Karpas-422 (cell line): ENCODE results near the gene EIF2S3. TPM values are rescaled to one million over a fixed set of nuclear protein-coding genes. Genes with fewer than 3 reads are reported as not detected.
"Not testable (repeated sequence)": the region's sequence is repeated elsewhere in the genome, so short reads cannot be mapped to it uniquely, and the experiment has no call there.

Experiments
- DNase-seq: peaks from one replicate; pipeline ENCODE4 v3.0.0-alpha.2; 2015
- H2AFZ ChIP-seq: fragments of 200-600 bp; sonication (generic); 2 replicates; pipeline ENCODE4 v1.6.1; 2014; ENCODE audit warnings: antibody characterized with exemption, low read length, mixed read lengths
- H3K27ac ChIP-seq: fragments of 200-600 bp; sonication (generic); 2 replicates; pipeline ENCODE4 v1.5.1; 2014; ENCODE audit warnings: mild to moderate bottlenecking, low read length, moderate library complexity
- H3K27me3 ChIP-seq: fragments of 200-600 bp; sonication (generic); 2 replicates; pipeline ENCODE4 v1.6.1; 2014; ENCODE audit warnings: low read length, mixed read lengths
- H3K36me3 ChIP-seq: fragments of 200-600 bp; sonication (generic); 2 replicates; pipeline ENCODE4 v1.6.1; 2014; ENCODE audit warnings: low read length, mixed read lengths; ENCODE audit not compliant: insufficient read depth
- H3K4me1 ChIP-seq: fragments of 200-600 bp; sonication (generic); 2 replicates; pipeline ENCODE4 v1.6.1; 2014; ENCODE audit warnings: mild to moderate bottlenecking, low read length, mixed read lengths
- H3K4me2 ChIP-seq: fragments of 200-600 bp; sonication (generic); 2 replicates; pipeline ENCODE4 v1.6.1; 2014; ENCODE audit warnings: low read length, low read depth, mild to moderate bottlenecking; ENCODE audit not compliant: poor library complexity, severe bottlenecking
- H3K4me3 ChIP-seq: fragments of 200-600 bp; sonication (generic); 2 replicates; pipeline ENCODE4 v1.5.1; 2014; ENCODE audit warnings: mild to moderate bottlenecking, antibody characterized with exemption, low read length, mixed read lengths
- H3K79me2 ChIP-seq: fragments of 200-600 bp; sonication (generic); 2 replicates; pipeline ENCODE4 v1.6.1; 2014; ENCODE audit warnings: mild to moderate bottlenecking, low read length, mixed read lengths
- H3K9ac ChIP-seq: fragments of 200-600 bp; sonication (generic); 2 replicates; pipeline ENCODE4 v1.6.0; 2014; ENCODE audit warnings: low read length
- H3K9me2 ChIP-seq: fragments of 200-600 bp; sonication (generic), shearing (Covaris generic); replicated peaks from 2 replicates; pipeline ENCODE4 v1.6.0; 2014; ENCODE audit warnings: mild to moderate bottlenecking, low read length, moderate library complexity; ENCODE audit not compliant: insufficient read depth
- H3K9me3 ChIP-seq: fragments of 300-700, 200-600 bp; sonication (generic); 2 replicates; pipeline ENCODE4 v1.6.1; 2014; ENCODE audit warnings: low read length, mixed read lengths
- H4K20me1 ChIP-seq: fragments of 200-600 bp; sonication (generic); 2 replicates; pipeline ENCODE4 v1.6.1; 2014; ENCODE audit warnings: mild to moderate bottlenecking, antibody characterized with exemption, low read length, low read depth; ENCODE audit not compliant: insufficient read depth
- total RNA-seq: library from RNA; depleted of rRNA; stranded (reverse); fragments of >200 nt; shearing (Covaris generic); gene quantifications from 2 replicates; pipeline ENCODE4 v1.2.3, GENCODE V29; 2014; ENCODE audit warnings: low replicate concordance

EIF2S3 gene
- total RNA-seq, 1 experiment from 2014 or later: 198 TPM

DNA sequence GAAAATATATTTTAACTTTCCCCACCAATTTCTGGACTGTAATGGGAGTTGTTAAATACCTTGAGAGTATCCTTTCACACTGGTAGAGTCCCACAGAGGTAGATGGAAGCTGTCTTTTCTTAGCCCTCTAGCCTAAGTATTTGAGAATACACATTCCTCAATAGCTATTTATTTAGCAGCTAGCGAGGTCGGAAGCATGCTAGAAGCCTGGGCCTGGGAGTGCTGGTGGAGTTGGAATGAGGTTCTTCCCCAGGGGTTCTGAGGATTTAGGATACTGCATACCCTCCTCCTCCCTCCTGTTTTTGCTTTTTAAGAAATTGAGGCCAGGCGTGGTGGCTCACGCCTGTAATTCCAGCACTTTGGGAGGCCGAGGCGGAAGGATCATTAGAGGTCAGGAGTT, 26.8 kb upstream of the EIF2S3 start:
- H3K9me2 ChIP-seq: no peaks in the 10 kb centered on the region
- H3K36me3 ChIP-seq: no peaks in the 10 kb centered on the region
- peaks cover 15% of the 10 kb centered on the region for H3K4me1 ChIP-seq
- peaks cover 21% of the 10 kb centered on the region for H3K79me2 ChIP-seq
- no peak for DNase-seq
- no peaks in the 10 kb centered on the region for H3K9me3 ChIP-seq
- H3K27ac ChIP-seq: no peak overlapping the region
- no peak overlapping the region for H3K9ac ChIP-seq
- H2AFZ ChIP-seq: no peak overlapping the region
- H3K27me3 ChIP-seq: no peaks in the 10 kb centered on the region
- H3K4me2 ChIP-seq: no peak overlapping the region
- no peaks in the 10 kb centered on the region for H4K20me1 ChIP-seq
- H3K4me3 ChIP-seq: no peak overlapping the region

- Histone ChIP-seq H3K79me2 (no peaks in the 10 kb centered on the region), H3K9me2 (no peaks in the 10 kb centered on the region), H3K4me3 (no peak overlapping the region), H3K36me3 (no peaks in the 10 kb centered on the region), H3K27me3 (no peaks in the 10 kb centered on the region), H3K4me2 (no peak overlapping the region), H3K27ac (no peak overlapping the region), H4K20me1 (no peaks in the 10 kb centered on the region), H2AFZ (no peak overlapping the region), H3K9ac (no peak overlapping the region), H3K4me1 (peaks cover 9% of the 10 kb centered on the region), H3K9me3 (no peaks in the 10 kb centered on the region)
- DNase-seq: no peak
Measured at GRCh38 chrX:24030597-24030996, 24.2 kb upstream of the EIF2S3 start.

DNA sequence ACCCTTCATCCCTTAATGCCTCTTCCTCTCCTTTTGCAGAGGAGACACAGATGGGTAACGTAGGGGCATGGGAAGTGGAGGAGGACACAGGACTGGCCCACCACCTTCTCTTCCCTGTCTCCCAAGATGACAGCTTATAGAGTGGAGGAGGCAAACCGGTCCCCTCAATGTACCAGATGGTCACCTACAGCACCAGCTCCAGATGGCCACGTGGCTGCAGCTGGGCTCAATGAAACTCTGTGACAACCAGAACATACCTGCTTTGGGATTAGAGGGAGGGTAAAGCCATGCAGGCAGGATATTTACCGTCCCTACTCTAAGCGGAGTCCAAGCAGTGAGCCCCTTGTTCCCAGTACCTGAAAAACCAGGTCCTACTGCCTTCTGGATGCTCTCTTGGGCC, 20.3 kb upstream of the EIF2S3 start:
- no peak overlapping the region for H2AFZ ChIP-seq
- H3K79me2 ChIP-seq: no peaks in the 10 kb centered on the region
- no peaks in the 10 kb centered on the region for H4K20me1 ChIP-seq
- H3K27ac ChIP-seq: no peak overlapping the region
- no peaks in the 10 kb centered on the region for H3K27me3 ChIP-seq
- H3K4me3 ChIP-seq: no peak overlapping the region
- H3K9ac ChIP-seq: no peak overlapping the region
- no peaks in the 10 kb centered on the region for H3K4me1 ChIP-seq
- no peak overlapping the region for H3K4me2 ChIP-seq
- no peaks in the 10 kb centered on the region for H3K9me2 ChIP-seq
- H3K36me3 ChIP-seq: no peaks in the 10 kb centered on the region
- no peak for DNase-seq
- no peaks in the 10 kb centered on the region for H3K9me3 ChIP-seq

GRCh38 chrX:24037729-24038128, 17.0 kb upstream of the EIF2S3 start:
- no peaks in the 10 kb centered on the region for H3K27me3 ChIP-seq
- no peaks in the 10 kb centered on the region for H3K9me3 ChIP-seq
- no peaks in the 10 kb centered on the region for H4K20me1 ChIP-seq
- H3K27ac ChIP-seq: no peak overlapping the region
- no peak for DNase-seq
- no peak overlapping the region for H3K9ac ChIP-seq
- no peaks in the 10 kb centered on the region for H3K4me1 ChIP-seq
- H2AFZ ChIP-seq: no peak overlapping the region
- H3K4me2 ChIP-seq: no peak overlapping the region
- no peaks in the 10 kb centered on the region for H3K79me2 ChIP-seq
- H3K36me3 ChIP-seq: no peaks in the 10 kb centered on the region
- H3K9me2 ChIP-seq: no peaks in the 10 kb centered on the region
- H3K4me3 ChIP-seq: no peak overlapping the region

DNA sequence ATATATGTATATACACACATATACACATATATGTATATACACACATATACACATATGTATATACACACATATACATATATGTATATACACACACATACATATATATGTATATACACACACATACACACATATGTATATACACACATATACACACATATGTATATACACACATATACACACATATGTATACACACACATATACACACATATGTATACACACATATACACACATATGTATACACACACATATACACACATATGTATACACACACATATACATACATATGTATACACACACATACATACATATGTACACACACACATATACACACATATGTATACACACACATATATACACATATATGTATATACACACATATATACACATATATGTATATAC, 8.7 kb upstream of the EIF2S3 start:
- H3K9ac ChIP-seq, DNase-seq, H3K27ac ChIP-seq, H3K36me3 ChIP-seq, H3K4me1 ChIP-seq, H2AFZ ChIP-seq, H3K9me3 ChIP-seq, H3K27me3 ChIP-seq, H3K79me2 ChIP-seq, H3K4me3 ChIP-seq, H4K20me1 ChIP-seq, H3K9me2 ChIP-seq, H3K4me2 ChIP-seq: not testable (repeated sequence)

DNA sequence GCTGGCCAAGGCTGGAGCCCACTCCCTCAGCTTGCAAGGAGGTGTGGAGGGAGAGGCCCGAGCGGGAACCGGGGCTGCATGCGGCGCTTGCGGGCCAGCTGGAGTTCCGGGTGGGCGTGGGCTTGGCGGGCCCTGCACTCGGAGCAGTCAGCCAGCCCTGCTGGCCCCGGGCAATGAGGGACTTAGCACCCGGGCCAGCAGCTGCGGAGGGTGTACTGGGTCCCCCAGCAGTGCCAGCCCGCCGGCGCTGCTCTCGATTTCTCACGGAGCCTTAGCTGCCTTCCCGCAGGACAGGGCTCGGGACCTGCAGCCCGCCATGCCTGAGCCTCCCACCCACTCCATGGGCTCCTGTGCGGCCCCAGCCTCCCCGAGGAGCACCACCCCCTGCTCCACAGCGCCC, 5.1 kb upstream of the EIF2S3 start:
- H3K27ac ChIP-seq: not testable (repeated sequence)

GRCh38 chrX:24050522-24051318, 4.0 kb upstream of the EIF2S3 start:
- H3K9ac ChIP-seq, H3K27me3 ChIP-seq, H3K4me1 ChIP-seq, H3K27ac ChIP-seq, H4K20me1 ChIP-seq, H3K79me2 ChIP-seq, H3K4me2 ChIP-seq, H3K4me3 ChIP-seq, H3K9me2 ChIP-seq, DNase-seq, H3K9me3 ChIP-seq, H3K36me3 ChIP-seq, H2AFZ ChIP-seq: not testable (repeated sequence)

More for the DNA sequence above, 5.1 kb upstream of the EIF2S3 start:
- not testable (repeated sequence) for H2AFZ ChIP-seq, H3K9ac ChIP-seq, H3K4me2 ChIP-seq, H3K4me3 ChIP-seq, H3K79me2 ChIP-seq, H3K9me2 ChIP-seq, H3K36me3 ChIP-seq, H3K9me3 ChIP-seq, H3K4me1 ChIP-seq, H3K27me3 ChIP-seq, H4K20me1 ChIP-seq, DNase-seq

GRCh38 chrX:24055043-24055356, 244 bp downstream of the EIF2S3 start:
- peaks cover 18% of the 10 kb centered on the region for H3K79me2 ChIP-seq
- H3K27me3 ChIP-seq: no peaks in the 10 kb centered on the region
- no peak overlapping the region for H3K4me3 ChIP-seq
- H3K4me1 ChIP-seq: peaks cover 3% of the 10 kb centered on the region; the same call in 1 of the 2 replicates
- peaks cover 20% of the 10 kb centered on the region for H3K36me3 ChIP-seq
- no peak overlapping the region for H3K4me2 ChIP-seq
- peak overlapping the region; percentile 11; the same call in 1 of the 2 replicates for H2AFZ ChIP-seq
- H3K9me3 ChIP-seq: no peaks in the 10 kb centered on the region
- H3K27ac ChIP-seq: no peak overlapping the region; the same call in 1 of the 2 replicates
- no peak for DNase-seq
- no peak overlapping the region for H3K9ac ChIP-seq
- no peaks in the 10 kb centered on the region for H3K9me2 ChIP-seq
- H4K20me1 ChIP-seq: no peaks in the 10 kb centered on the region
